ENCODE measurements around the gene MAP4K2. TPM values are rescaled to one million over a fixed set of nuclear protein-coding genes. Genes with fewer than 3 reads are reported as not detected.

Gene MAP4K2
- total and polyA plus RNA-seq, 2 of the 8 experiments (the other 6 are each of a cell fraction or from before 2014, with no cell fraction given), result 20.1 to 20.7 TPM

GRCh38 chr11:64790205-64791095 lies 12.6 kb downstream of the MAP4K2 start:
- Histone ChIP-seq H3K27ac (ENCODE audit: low read depth, low read length) (no peak overlapping the region), H4K5ac (ENCODE audit: insufficient read length, low read depth, low read length) (no peak overlapping the region), H3K23ac (ENCODE audit: insufficient read length) (no peak overlapping the region), H4K20me1 (replicated peaks in 1 of 2; ENCODE audit: control insufficient read depth in 1 of 2, insufficient read depth in 2 of 2, low read length in 2 of 2) (peaks cover 0 to 3% of the 10 kb centered on the region in 2 experiments), H3K36me3 (ENCODE audit: control insufficient read depth in 2 of 4, insufficient read depth in 4 of 4, low read length in 3 of 4) (no peaks in the 10 kb centered on the region), H4K8ac (ENCODE audit: extremely low read depth, insufficient read depth, low read length) (no peak overlapping the region; the same call in 1 of the 2 replicates), H2BK120ac (replicated peaks; ENCODE audit: low read depth, low read length) (no peak overlapping the region), H3K56ac (replicated peaks; ENCODE audit: insufficient read length, low read depth, low read length) (no peak overlapping the region), H3K9me3 (ENCODE audit: insufficient read depth in 2 of 2, low read depth in 1 of 2, low read length in 1 of 2) (no peaks in the 10 kb centered on the region), H3K23me2 (ENCODE audit: low read depth, low read length) (no peaks in the 10 kb centered on the region), H2BK5ac (ENCODE audit: low read depth, low read length) (peak overlapping the region; percentile 16; the same call in 1 of the 2 replicates), H3K4me2 (ENCODE audit: insufficient read depth in 1 of 2, low read depth in 2 of 2, low read length in 2 of 2) (no peak overlapping the region), H3K79me1 (ENCODE audit: low read depth, low read length) (no peaks in the 10 kb centered on the region), H4K91ac (replicated peaks; ENCODE audit: insufficient read length, low read length) (no peak overlapping the region), H3K9ac (replicated peaks in 1 of 4; ENCODE audit: extremely low read depth in 1 of 4, low read depth in 3 of 4, low read length in 3 of 4) (no peak overlapping the region; a peak in 1 of 7 replicates), H2BK20ac (ENCODE audit: low read length) (no peak overlapping the region), H3K4me1 (replicated peaks in 1 of 4; ENCODE audit: control insufficient read depth in 3 of 4, insufficient read depth in 4 of 4, low read length in 3 of 4) (no peaks in the 10 kb centered on the region), H3K18ac (ENCODE audit: extremely low read depth, low read length) (no peak overlapping the region), H3K79me2 (ENCODE audit: control insufficient read depth in 1 of 2, insufficient read depth in 2 of 2, low read length in 2 of 2) (no peaks in the 10 kb centered on the region), H3K27me3 (replicated peaks in 1 of 4; ENCODE audit: control insufficient read depth in 3 of 4, extremely low read depth in 1 of 4, insufficient read depth in 3 of 4, low read length in 3 of 4) (no peaks in the 10 kb centered on the region), H3K14ac (ENCODE audit: insufficient read length) (no peak overlapping the region), H3K4me3 (ENCODE audit: extremely low read depth in 1 of 4, insufficient read depth in 2 of 4, low read depth in 3 of 4, low read length in 4 of 4) (no peak overlapping the region), H2AK5ac (ENCODE audit: low read depth, low read length) (no peak overlapping the region), H3K4ac (replicated peaks; ENCODE audit: insufficient read length, low read depth, low read length) (no peak overlapping the region), H2BK15ac (ENCODE audit: low read length) (no peak overlapping the region), H2AFZ (ENCODE audit: low read length) (no peak overlapping the region), H2BK12ac (ENCODE audit: low read depth, low read length) (no peak overlapping the region)
- WGBS, 2 experiments (ENCODE audit: extremely low coverage in 1 of 2, insufficient coverage in 1 of 2, insufficient read length in 1 of 2, insufficient replicate concordance in 2 of 2, low coverage in 1 of 2, low lambda C conversion rate in 2 of 2, missing lambda C conversion rate in 1 of 2), result 87% methylated on average over 24 of the region's 25 CpGs; no CpG with 5 or more reads in 1 of the 2 experiments
- POLR2A ChIA-PET (ENCODE audit: partially characterized antibody), result interaction anchor here (0.7 to 2.1 kb wide), 3 partner anchors 12 to 38 kb away, joined by 3 to 6 read pairs (median 3); partner anchors contain the start of gene SF1
- DNase-seq (ENCODE audit: low read depth in 1 of 2, low spot score in 2 of 2) (no peak), FAIRE-seq (no peak)
- CTCF ChIA-PET (ENCODE audit: partially characterized antibody), result interaction anchor here (0.6 to 2.7 kb wide), 5 partner anchors 9 to 103 kb away, joined by 3 to 8 read pairs (median 4); partner anchors contain the start of gene MEN1
- TF ChIP-seq BACH1 (IDR thresholded peaks at IDR 0.05; ENCODE audit: low read length), result no peak
- TF ChIP-seq SP4 (IDR thresholded peaks at IDR 0.05; ENCODE audit: low read length), result no peak
- no peak for TF ChIP-seq KDM4A (IDR thresholded peaks at IDR 0.05; ENCODE audit: low read depth, low read length, severe bottlenecking)
- no peak for TF ChIP-seq RBBP5 (IDR thresholded peaks at IDR 0.05; ENCODE audit: borderline replicate concordance, low read depth, low read length)
- TF ChIP-seq SUZ12 (IDR thresholded peaks at IDR 0.05; ENCODE audit: low read length), result no peak
- TF ChIP-seq, protein P1, sequence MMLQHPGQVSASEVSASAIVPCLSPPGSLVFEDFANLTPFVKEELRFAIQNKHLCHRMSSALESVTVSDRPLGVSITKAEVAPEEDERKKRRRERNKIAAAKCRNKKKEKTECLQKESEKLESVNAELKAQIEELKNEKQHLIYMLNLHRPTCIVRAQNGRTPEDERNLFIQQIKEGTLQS (IDR thresholded peaks at IDR 0.05; ENCODE audit: insufficient read depth, low read depth, low read length), result no peak
- no peak for TF ChIP-seq SIRT6 (IDR thresholded peaks at IDR 0.05; ENCODE audit: low read length)
- TF ChIP-seq GABPA (IDR thresholded peaks at IDR 0.05; ENCODE audit: borderline replicate concordance, insufficient read depth, low read length), result no peak

All from H1 (cell line).